Right forelimb (tissue), 1 donor: ENCODE results near the gene FBXO30.

Source experiments
- DNase-seq: peaks from one replicate; pipeline ENCODE4 v3.0.0-alpha.2; 2018

The FBXO30 gene

GRCh38 chr6:145744619-145745018 lies 70.0 kb downstream of the FBXO30 start:
- DNase-seq: no peak
